SK-N-SH (cell line): ENCODE measurements around the gene ARHGEF10L. TPM values are rescaled to one million over a fixed set of nuclear protein-coding genes. Genes with fewer than 3 reads are reported as not detected.

Experiments
- CTCF ChIA-PET: fragments of 300-600, 350-600 bp; formaldehyde crosslinking; extraction: SDS; loops from one replicate; lab custom pipeline; 2021; lab: Yijun Ruan, JAX
- POLR2A ChIA-PET: fragments of 350-600 bp; sonication (Branson Sonifier 250); formaldehyde crosslinking; extraction: SDS; loops from one replicate; lab custom pipeline; 2020; ENCODE audit warnings: antibody characterized with exemption, inconsistent platforms; lab: Yijun Ruan, JAX
- DNase-seq: peaks from one replicate; pipeline ENCODE4 v3.0.0; 2012
- H2AFZ ChIP-seq: fragments of 200-600 bp; sonication (generic); 2 replicates; pipeline ENCODE4 v1.8.1; 2016; ENCODE audit warnings: antibody characterized with exemption, mild to moderate bottlenecking, low read depth
- H3F3A ChIP-seq: fragments of 200-600 bp; sonication (generic); replicated peaks from 2 replicates; pipeline ENCODE3; 2016; ENCODE audit warnings: antibody characterized with exemption, mild to moderate bottlenecking; ENCODE audit not compliant: insufficient read depth
- H3K27ac ChIP-seq, 2 experiments: fragments of 200-500 bp in 1 of 2; fragments of 200-600 bp in 1 of 2; sonication (Bioruptor generic) in 1 of 2; sonication (generic), shearing (Covaris generic) in 1 of 2; 2 replicates each; pipeline versions ENCODE4 v1.5.1 to v1.6.1; 2014 to 2016; ENCODE audit warnings: low read depth in 2 of 2, inconsistent platforms in 1 of 2, low read length in 1 of 2, mild to moderate bottlenecking in 1 of 2, mixed read lengths in 1 of 2
- H3K27me3 ChIP-seq: fragments of 200-600 bp; sonication (generic), shearing (Covaris generic); 2 replicates; pipeline ENCODE4 v1.6.1; 2016; ENCODE audit warnings: mixed run types; ENCODE audit not compliant: insufficient read depth
- H3K36me3 ChIP-seq, 2 experiments: fragments of 200-500 bp in 1 of 2; fragments of 200-600 bp in 1 of 2; sonication (Bioruptor generic) in 1 of 2; sonication (generic) in 1 of 2; replicated peaks in 1 of 2; 2 replicates each; pipeline versions ENCODE3 to v1.5.1; 2014 to 2016; ENCODE audit warnings: low read length in 1 of 2, mild to moderate bottlenecking in 1 of 2; ENCODE audit not compliant: insufficient read depth in 2 of 2, control insufficient read depth in 1 of 2
- H3K4me1 ChIP-seq, 2 experiments: fragments of 200-500 bp in 1 of 2; fragments of 200-600 bp in 1 of 2; sonication (Bioruptor generic) in 1 of 2; sonication (generic), shearing (Covaris generic) in 1 of 2; 2 replicates each; pipeline versions ENCODE4 v1.5.1 to v1.6.1; 2014 to 2016; ENCODE audit warnings: low read depth in 1 of 2, low read length in 1 of 2, mixed run types in 1 of 2; ENCODE audit not compliant: insufficient read depth in 2 of 2, control insufficient read depth in 1 of 2
- H3K4me2 ChIP-seq: fragments of 200-600 bp; sonication (generic), shearing (Covaris generic); 2 replicates; pipeline ENCODE4 v1.6.1; 2017; ENCODE audit warnings: mixed run types
- H3K4me3 ChIP-seq, 2 experiments: fragments of 200-500 bp in 1 of 2; fragments of 200-600 bp in 1 of 2; sonication (Bioruptor generic) in 1 of 2; sonication (generic), shearing (Covaris generic) in 1 of 2; 2 replicates each; pipeline versions ENCODE4 v1.5.1 to v1.8.1; 2014 to 2016; ENCODE audit warnings: low read depth in 2 of 2, inconsistent platforms in 1 of 2, low read length in 1 of 2, mild to moderate bottlenecking in 1 of 2, mixed read lengths in 1 of 2, moderate library complexity in 1 of 2
- H3K79me2 ChIP-seq: fragments of 200-600 bp; sonication (generic); 2 replicates; pipeline ENCODE4 v1.8.1; 2017; ENCODE audit warnings: mild to moderate bottlenecking; ENCODE audit not compliant: insufficient read depth
- H3K9ac ChIP-seq: fragments of 200-600 bp; sonication (generic); 2 replicates; pipeline ENCODE4 v1.6.1; 2017; ENCODE audit warnings: mixed run types
- H3K9me2 ChIP-seq: fragments of 200-600 bp; sonication (generic); 2 replicates; pipeline ENCODE4 v1.6.1; 2017; ENCODE audit warnings: mixed run types
- H3K9me3 ChIP-seq: fragments of 200-600 bp; sonication (generic); 2 replicates; pipeline ENCODE4 v1.6.1; 2017; ENCODE audit warnings: mixed run types, mild to moderate bottlenecking, moderate library complexity
- H4K20me1 ChIP-seq: fragments of 200-600 bp; sonication (generic); 2 replicates; pipeline ENCODE4 v1.6.1; 2017; ENCODE audit warnings: mild to moderate bottlenecking, mixed run types; ENCODE audit not compliant: insufficient read depth
- CHD2 ChIP-seq: fragments of 150-350 bp; IDR thresholded peaks from 2 replicates; pipeline ENCODE4 v1.6.1; 2018; ENCODE audit warnings: low read length; ENCODE audit not compliant: partially characterized antibody
- CTCF ChIP-seq: fragments of 200-600 bp; sonication (generic); IDR thresholded peaks from 2 replicates; pipeline ENCODE4 v1.6.1; 2017; ENCODE audit warnings: antibody characterized with exemption, mild to moderate bottlenecking, moderate library complexity
- ELF1 ChIP-seq: IDR thresholded peaks from 2 replicates; pipeline ENCODE4 v1.4.0; 2012
- EP300 ChIP-seq, 2 experiments: IDR thresholded peaks; 2 replicates each; pipeline versions ENCODE4 v1.4.0 to v1.6.1; 2012; ENCODE audit warnings: borderline replicate concordance in 1 of 2, low read depth in 1 of 2, low read length in 1 of 2
- EZH2phosphoT487 ChIP-seq: fragments of 200-600 bp; sonication (generic); IDR thresholded peaks from 2 replicates; pipeline ENCODE4 v1.6.1; 2017; ENCODE audit warnings: low read depth, mixed run types, mild to moderate bottlenecking, antibody characterized with exemption, moderate library complexity, borderline replicate concordance
- FOXM1 ChIP-seq: IDR thresholded peaks from 2 replicates; pipeline ENCODE4 v1.4.0; 2012; ENCODE audit warnings: low read depth, mild to moderate bottlenecking
- GABPA ChIP-seq: IDR thresholded peaks from 2 replicates; pipeline ENCODE4 v1.4.0; 2012; ENCODE audit warnings: low read depth, mild to moderate bottlenecking
- JUND ChIP-seq: IDR thresholded peaks from 2 replicates; pipeline ENCODE4 v1.4.0; 2012
- MEF2A ChIP-seq: IDR thresholded peaks from 2 replicates; pipeline ENCODE4 v1.4.0; 2012; ENCODE audit warnings: low read depth, borderline replicate concordance
- MXI1 ChIP-seq: IDR thresholded peaks from 2 replicates; pipeline ENCODE4 v1.6.1; 2012; ENCODE audit warnings: mild to moderate bottlenecking, low read depth, low read length, improper control_type of control experiment
- NFIC ChIP-seq: IDR thresholded peaks from 2 replicates; pipeline ENCODE4 v1.4.0; 2012; ENCODE audit warnings: borderline replicate concordance
- POLR2AphosphoS5 ChIP-seq: IDR thresholded peaks from 2 replicates; pipeline ENCODE4 v1.6.1; 2012; ENCODE audit warnings: low read depth, low read length
- RAD21 ChIP-seq: IDR thresholded peaks from 2 replicates; pipeline ENCODE4 v1.6.1; 2012; ENCODE audit warnings: mild to moderate bottlenecking, low read length
- RFX5 ChIP-seq: IDR thresholded peaks from 2 replicates; pipeline ENCODE4 v1.6.1; 2012; ENCODE audit warnings: mild to moderate bottlenecking, improper control_type of control experiment, low read length
- SIN3A ChIP-seq: IDR thresholded peaks from 2 replicates; pipeline ENCODE4 v1.6.1; 2012; ENCODE audit warnings: low read depth, mild to moderate bottlenecking, low read length, moderate library complexity, borderline replicate concordance
- SMC3 ChIP-seq: IDR thresholded peaks from 2 replicates; pipeline ENCODE4 v1.6.1; 2012; ENCODE audit warnings: low read depth, low read length, improper control_type of control experiment
- TAF1 ChIP-seq: IDR thresholded peaks from 2 replicates; pipeline ENCODE4 v1.6.1; 2012; ENCODE audit warnings: low read depth, mild to moderate bottlenecking, low read length, moderate library complexity, borderline replicate concordance
- TCF12 ChIP-seq: IDR thresholded peaks from 2 replicates; pipeline ENCODE4 v1.4.0; 2012
- TEAD4 ChIP-seq: IDR thresholded peaks from 2 replicates; pipeline ENCODE4 v1.4.0; 2012; ENCODE audit warnings: mild to moderate bottlenecking, borderline replicate concordance; ENCODE audit not compliant: insufficient read depth
- WGBS: methylation state at CpG from one replicate; pipeline ENCODE4 v1.1.6; 2017; ENCODE audit warnings: low lambda C conversion rate; 5-methylcytosine and 5-hydroxymethylcytosine counted together
- polyA plus RNA-seq, 3 experiments: library from polyadenylated mRNA; depleted of rRNA; stranded (reverse); fragments of >200 nt; gene quantifications; 2 replicates each; pipeline ENCODE4 v1.2.3, GENCODE V29; 2012
- TF ChIP-seq, protein P1 (sequence below): IDR thresholded peaks from 2 replicates; pipeline ENCODE4 v1.6.1; 2012; ENCODE audit warnings: mild to moderate bottlenecking, low read depth, low read length, moderate library complexity

The ARHGEF10L gene
- polyA plus RNA-seq, 1 of the 3 experiments (the other 2 are of a cell fraction): 12.5 TPM

GRCh38 chr1:17684810-17685209 lies 145.3 kb downstream of the ARHGEF10L start:
- ChIA-PET POLR2A (interaction anchor here (1.0 kb wide), 1 partner anchor 17 kb away, joined by 3 read pairs; no protein-coding TSS in a partner anchor), CTCF (interaction anchor here (1.0 to 1.8 kb wide), 5 partner anchors 8 to 32 kb away, joined by 3 to 7 read pairs (median 3); no protein-coding TSS in a partner anchor)
- Histone ChIP-seq H3K9me2 (no peaks in the 10 kb centered on the region), H3K27me3 (no peaks in the 10 kb centered on the region), H3K9ac (no peak overlapping the region), H3K9me3 (no peaks in the 10 kb centered on the region), H3K27ac (no peak overlapping the region), H3K36me3 (peaks cover 0 to 2% of the 10 kb centered on the region in 2 experiments), H3K4me2 (no peak overlapping the region), H3K79me2 (no peaks in the 10 kb centered on the region), H3K4me3 (no peak overlapping the region), H3K4me1 (peaks cover 0 to 57% of the 10 kb centered on the region in 2 experiments; a peak in 2 of 4 replicates), H3F3A (no peaks in the 10 kb centered on the region), H2AFZ (no peak overlapping the region), H4K20me1 (no peaks in the 10 kb centered on the region)
- WGBS: 94% methylated on average over 8 of the region's 8 CpGs
- no peak for DNase-seq
- TF ChIP-seq TAF1 (no peak), MXI1 (no peak), NFIC (no peak)

DNA sequence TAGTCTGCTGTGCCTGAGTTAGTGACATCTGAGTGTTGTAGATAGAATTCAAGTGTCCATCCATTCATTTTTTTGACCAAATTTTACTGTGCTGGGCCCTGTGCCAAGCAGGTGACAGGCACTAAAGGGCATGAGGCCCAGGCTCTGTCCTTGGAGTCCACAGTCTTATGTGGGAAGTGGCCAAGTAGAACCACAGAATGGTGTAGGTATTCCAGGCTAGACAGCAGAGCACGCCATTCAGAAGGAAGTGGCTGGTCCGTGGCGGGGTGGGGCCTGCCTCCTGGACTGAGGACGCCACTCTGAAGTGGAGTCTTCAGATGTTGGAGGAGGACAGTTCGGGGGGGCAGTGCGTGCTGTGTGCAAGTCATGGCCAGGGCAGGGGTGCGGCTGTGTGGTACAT lies 146.8 kb downstream of the ARHGEF10L start:
- Histone ChIP-seq H3K9me3 (no peaks in the 10 kb centered on the region), H4K20me1 (no peaks in the 10 kb centered on the region), H3K27ac (no peak overlapping the region), H3K79me2 (no peaks in the 10 kb centered on the region), H3F3A (no peaks in the 10 kb centered on the region), H3K36me3 (peaks cover 0 to 12% of the 10 kb centered on the region in 2 experiments), H3K9ac (no peak overlapping the region), H2AFZ (no peak overlapping the region), H3K4me1 (peaks cover 0 to 64% of the 10 kb centered on the region in 2 experiments; a peak in 2 of 4 replicates), H3K9me2 (no peaks in the 10 kb centered on the region), H3K4me3 (no peak overlapping the region), H3K27me3 (no peaks in the 10 kb centered on the region), H3K4me2 (no peak overlapping the region)
- ChIA-PET CTCF (interaction anchor here (1.2 kb wide), 1 partner anchor 25 kb away, joined by 5 read pairs; no protein-coding TSS in a partner anchor), POLR2A (no interaction called here)
- WGBS: 96% methylated on average over 7 of the region's 7 CpGs
- TF ChIP-seq CTCF: no peak
- TF ChIP-seq EZH2phosphoT487: no peak
- TF ChIP-seq RFX5: no peak
- TF ChIP-seq, protein P1, sequence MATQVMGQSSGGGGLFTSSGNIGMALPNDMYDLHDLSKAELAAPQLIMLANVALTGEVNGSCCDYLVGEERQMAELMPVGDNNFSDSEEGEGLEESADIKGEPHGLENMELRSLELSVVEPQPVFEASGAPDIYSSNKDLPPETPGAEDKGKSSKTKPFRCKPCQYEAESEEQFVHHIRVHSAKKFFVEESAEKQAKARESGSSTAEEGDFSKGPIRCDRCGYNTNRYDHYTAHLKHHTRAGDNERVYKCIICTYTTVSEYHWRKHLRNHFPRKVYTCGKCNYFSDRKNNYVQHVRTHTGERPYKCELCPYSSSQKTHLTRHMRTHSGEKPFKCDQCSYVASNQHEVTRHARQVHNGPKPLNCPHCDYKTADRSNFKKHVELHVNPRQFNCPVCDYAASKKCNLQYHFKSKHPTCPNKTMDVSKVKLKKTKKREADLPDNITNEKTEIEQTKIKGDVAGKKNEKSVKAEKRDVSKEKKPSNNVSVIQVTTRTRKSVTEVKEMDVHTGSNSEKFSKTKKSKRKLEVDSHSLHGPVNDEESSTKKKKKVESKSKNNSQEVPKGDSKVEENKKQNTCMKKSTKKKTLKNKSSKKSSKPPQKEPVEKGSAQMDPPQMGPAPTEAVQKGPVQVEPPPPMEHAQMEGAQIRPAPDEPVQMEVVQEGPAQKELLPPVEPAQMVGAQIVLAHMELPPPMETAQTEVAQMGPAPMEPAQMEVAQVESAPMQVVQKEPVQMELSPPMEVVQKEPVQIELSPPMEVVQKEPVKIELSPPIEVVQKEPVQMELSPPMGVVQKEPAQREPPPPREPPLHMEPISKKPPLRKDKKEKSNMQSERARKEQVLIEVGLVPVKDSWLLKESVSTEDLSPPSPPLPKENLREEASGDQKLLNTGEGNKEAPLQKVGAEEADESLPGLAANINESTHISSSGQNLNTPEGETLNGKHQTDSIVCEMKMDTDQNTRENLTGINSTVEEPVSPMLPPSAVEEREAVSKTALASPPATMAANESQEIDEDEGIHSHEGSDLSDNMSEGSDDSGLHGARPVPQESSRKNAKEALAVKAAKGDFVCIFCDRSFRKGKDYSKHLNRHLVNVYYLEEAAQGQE: no peak
- TF ChIP-seq NFIC: no peak
- no peak for TF ChIP-seq CHD2
- no peak for TF ChIP-seq RAD21
- TF ChIP-seq EP300 (IDR thresholded peaks at IDR 0.05; ENCODE audit: borderline replicate concordance in 1 of 2, low read depth in 1 of 2, low read length in 1 of 2): no peak
- TF ChIP-seq JUND: no peak
- TF ChIP-seq TEAD4: no peak
- TF ChIP-seq SMC3: no peak
- TF ChIP-seq POLR2AphosphoS5: no peak
- no peak for TF ChIP-seq TCF12
- no peak for TF ChIP-seq FOXM1
- TF ChIP-seq GABPA: no peak
- no peak for TF ChIP-seq MXI1
- TF ChIP-seq SIN3A: no peak
- TF ChIP-seq ELF1: no peak
- TF ChIP-seq TAF1: no peak
- no peak for TF ChIP-seq MEF2A
- no peak for DNase-seq
